ENCODE measurements around the gene PEX14. TPM values are rescaled to one million over a fixed set of nuclear protein-coding genes. Genes with fewer than 3 reads are reported as not detected.

The PEX14 gene
- total and polyA plus RNA-seq, 10 of the 15 experiments (the other 5 are each of a cell fraction or from before 2014, with no cell fraction given), result 1.4 to 23.2 (median 12.0) TPM

DNA sequence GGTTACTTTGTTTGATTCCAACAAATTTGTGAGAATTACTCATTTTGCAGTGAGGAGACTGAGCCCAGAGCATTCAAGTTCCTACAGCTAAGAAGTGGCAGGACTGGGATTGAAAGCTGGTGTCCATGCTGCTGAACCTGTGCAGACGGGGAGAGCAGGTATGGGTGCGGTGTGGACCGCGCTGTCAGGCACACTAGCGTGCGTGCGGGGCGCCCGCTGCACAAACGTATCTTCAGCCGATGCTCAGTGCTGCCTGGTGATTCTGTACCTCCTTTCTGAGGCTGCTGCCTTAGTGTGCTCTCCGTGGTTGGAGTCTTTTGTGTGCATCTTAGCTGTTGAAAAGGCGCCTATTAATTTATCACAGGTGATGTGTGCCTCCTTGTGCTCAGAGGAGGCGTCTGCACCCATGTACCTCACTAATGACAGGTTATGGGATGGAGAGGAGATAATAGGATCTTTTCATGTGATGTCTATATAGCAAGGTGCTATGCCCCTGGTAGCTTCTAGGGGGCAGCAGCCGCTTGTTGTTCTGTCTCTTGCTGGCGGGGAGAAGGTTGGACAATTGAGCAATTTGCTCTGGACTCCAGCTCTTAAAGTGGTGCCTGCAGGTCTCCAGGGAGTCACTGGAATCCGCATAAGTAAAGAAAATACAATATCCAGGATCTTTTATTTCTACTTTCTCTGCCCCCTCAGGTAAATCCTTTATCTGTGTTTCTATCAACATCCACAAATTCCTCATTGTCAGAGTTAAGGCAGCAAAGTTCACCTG is 32.5 kb downstream of the PEX14 start (continued):
- no peak for TF ChIP-seq NR2C1 (IDR thresholded peaks at IDR 0.05)
- 0 out of 2 replicates have a peak, but pooled peaks have one; percentile 20 for TF ChIP-seq TCF3 (IDR thresholded peaks at IDR 0.05; ENCODE audit: borderline replicate concordance, insufficient read depth, low read depth, low read length)
- TF ChIP-seq, protein P1, sequence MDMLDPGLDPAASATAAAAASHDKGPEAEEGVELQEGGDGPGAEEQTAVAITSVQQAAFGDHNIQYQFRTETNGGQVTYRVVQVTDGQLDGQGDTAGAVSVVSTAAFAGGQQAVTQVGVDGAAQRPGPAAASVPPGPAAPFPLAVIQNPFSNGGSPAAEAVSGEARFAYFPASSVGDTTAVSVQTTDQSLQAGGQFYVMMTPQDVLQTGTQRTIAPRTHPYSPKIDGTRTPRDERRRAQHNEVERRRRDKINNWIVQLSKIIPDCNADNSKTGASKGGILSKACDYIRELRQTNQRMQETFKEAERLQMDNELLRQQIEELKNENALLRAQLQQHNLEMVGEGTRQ (IDR thresholded peaks at IDR 0.05; ENCODE audit: borderline replicate concordance, low read depth, low read length), result no peak
- TF ChIP-seq POU2F2 (IDR thresholded peaks at IDR 0.05; ENCODE audit: borderline replicate concordance, low read depth, low read length), result peak; percentile 16; the same call in 1 of the 3 replicates
- TF ChIP-seq, protein P2, sequence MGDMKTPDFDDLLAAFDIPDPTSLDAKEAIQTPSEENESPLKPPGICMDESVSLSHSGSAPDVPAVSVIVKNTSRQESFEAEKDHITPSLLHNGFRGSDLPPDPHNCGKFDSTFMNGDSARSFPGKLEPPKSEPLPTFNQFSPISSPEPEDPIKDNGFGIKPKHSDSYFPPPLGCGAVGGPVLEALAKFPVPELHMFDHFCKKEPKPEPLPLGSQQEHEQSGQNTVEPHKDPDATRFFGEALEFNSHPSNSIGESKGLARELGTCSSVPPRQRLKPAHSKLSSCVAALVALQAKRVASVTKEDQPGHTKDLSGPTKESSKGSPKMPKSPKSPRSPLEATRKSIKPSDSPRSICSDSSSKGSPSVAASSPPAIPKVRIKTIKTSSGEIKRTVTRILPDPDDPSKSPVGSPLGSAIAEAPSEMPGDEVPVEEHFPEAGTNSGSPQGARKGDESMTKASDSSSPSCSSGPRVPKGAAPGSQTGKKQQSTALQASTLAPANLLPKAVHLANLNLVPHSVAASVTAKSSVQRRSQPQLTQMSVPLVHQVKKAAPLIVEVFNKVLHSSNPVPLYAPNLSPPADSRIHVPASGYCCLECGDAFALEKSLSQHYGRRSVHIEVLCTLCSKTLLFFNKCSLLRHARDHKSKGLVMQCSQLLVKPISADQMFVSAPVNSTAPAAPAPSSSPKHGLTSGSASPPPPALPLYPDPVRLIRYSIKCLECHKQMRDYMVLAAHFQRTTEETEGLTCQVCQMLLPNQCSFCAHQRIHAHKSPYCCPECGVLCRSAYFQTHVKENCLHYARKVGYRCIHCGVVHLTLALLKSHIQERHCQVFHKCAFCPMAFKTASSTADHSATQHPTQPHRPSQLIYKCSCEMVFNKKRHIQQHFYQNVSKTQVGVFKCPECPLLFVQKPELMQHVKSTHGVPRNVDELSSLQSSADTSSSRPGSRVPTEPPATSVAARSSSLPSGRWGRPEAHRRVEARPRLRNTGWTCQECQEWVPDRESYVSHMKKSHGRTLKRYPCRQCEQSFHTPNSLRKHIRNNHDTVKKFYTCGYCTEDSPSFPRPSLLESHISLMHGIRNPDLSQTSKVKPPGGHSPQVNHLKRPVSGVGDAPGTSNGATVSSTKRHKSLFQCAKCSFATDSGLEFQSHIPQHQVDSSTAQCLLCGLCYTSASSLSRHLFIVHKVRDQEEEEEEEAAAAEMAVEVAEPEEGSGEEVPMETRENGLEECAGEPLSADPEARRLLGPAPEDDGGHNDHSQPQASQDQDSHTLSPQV (IDR thresholded peaks at IDR 0.05), result no peak
- no peak for TF ChIP-seq PAX8 (IDR thresholded peaks at IDR 0.05)
- 0 out of 2 replicates have a peak, but pooled peaks have one; percentile 31 for TF ChIP-seq YY1 (IDR thresholded peaks at IDR 0.05; ENCODE audit: low read depth, low read length)
- TF ChIP-seq, protein P3, sequence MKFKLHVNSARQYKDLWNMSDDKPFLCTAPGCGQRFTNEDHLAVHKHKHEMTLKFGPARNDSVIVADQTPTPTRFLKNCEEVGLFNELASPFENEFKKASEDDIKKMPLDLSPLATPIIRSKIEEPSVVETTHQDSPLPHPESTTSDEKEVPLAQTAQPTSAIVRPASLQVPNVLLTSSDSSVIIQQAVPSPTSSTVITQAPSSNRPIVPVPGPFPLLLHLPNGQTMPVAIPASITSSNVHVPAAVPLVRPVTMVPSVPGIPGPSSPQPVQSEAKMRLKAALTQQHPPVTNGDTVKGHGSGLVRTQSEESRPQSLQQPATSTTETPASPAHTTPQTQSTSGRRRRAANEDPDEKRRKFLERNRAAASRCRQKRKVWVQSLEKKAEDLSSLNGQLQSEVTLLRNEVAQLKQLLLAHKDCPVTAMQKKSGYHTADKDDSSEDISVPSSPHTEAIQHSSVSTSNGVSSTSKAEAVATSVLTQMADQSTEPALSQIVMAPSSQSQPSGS (IDR thresholded peaks at IDR 0.05; ENCODE audit: low read length), result no peak
- no peak for TF ChIP-seq POLR2AphosphoS5 (IDR thresholded peaks at IDR 0.05; ENCODE audit: low read length)
- no peak for TF ChIP-seq TAF1 (IDR thresholded peaks at IDR 0.05; ENCODE audit: borderline replicate concordance, low read depth, low read length)
- no peak for TF ChIP-seq BCL11A (IDR thresholded peaks at IDR 0.05; ENCODE audit: low read depth, low read length)
- TF ChIP-seq GATAD2B (conservative IDR thresholded peaks at IDR 0.05; ENCODE audit: low read depth), result no peak
- no peak for TF ChIP-seq IRF4 (IDR thresholded peaks at IDR 0.05; ENCODE audit: low read depth, low read length)
- TF ChIP-seq, protein P4, sequence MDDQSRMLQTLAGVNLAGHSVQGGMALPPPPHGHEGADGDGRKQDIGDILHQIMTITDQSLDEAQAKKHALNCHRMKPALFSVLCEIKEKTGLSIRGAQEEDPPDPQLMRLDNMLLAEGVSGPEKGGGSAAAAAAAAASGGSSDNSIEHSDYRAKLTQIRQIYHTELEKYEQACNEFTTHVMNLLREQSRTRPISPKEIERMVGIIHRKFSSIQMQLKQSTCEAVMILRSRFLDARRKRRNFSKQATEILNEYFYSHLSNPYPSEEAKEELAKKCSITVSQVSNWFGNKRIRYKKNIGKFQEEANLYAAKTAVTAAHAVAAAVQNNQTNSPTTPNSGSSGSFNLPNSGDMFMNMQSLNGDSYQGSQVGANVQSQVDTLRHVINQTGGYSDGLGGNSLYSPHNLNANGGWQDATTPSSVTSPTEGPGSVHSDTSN (IDR thresholded peaks at IDR 0.05; ENCODE audit: insufficient replicate concordance, low read depth, low read length), result no peak
- TF ChIP-seq MEF2B (IDR thresholded peaks at IDR 0.05; ENCODE audit: partially characterized antibody, poor library complexity, severe bottlenecking), result peak; percentile 60
- no peak for TF ChIP-seq KDM1A (IDR thresholded peaks at IDR 0.05; ENCODE audit: borderline replicate concordance)
- TF ChIP-seq, protein P5, sequence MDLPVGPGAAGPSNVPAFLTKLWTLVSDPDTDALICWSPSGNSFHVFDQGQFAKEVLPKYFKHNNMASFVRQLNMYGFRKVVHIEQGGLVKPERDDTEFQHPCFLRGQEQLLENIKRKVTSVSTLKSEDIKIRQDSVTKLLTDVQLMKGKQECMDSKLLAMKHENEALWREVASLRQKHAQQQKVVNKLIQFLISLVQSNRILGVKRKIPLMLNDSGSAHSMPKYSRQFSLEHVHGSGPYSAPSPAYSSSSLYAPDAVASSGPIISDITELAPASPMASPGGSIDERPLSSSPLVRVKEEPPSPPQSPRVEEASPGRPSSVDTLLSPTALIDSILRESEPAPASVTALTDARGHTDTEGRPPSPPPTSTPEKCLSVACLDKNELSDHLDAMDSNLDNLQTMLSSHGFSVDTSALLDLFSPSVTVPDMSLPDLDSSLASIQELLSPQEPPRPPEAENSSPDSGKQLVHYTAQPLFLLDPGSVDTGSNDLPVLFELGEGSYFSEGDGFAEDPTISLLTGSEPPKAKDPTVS (IDR thresholded peaks at IDR 0.05; ENCODE audit: low read depth, low read length), result no peak
- TF ChIP-seq ZZZ3 (IDR thresholded peaks at IDR 0.05; ENCODE audit: control insufficient read depth, insufficient read length, low read depth), result no peak
- no peak for TF ChIP-seq HDGF (IDR thresholded peaks at IDR 0.05)
- TF ChIP-seq STAT1 (conservative IDR thresholded peaks at IDR 0.05), result 0 out of 2 replicates have a peak, but pooled peaks have one; percentile 21
- no peak for TF ChIP-seq PAX5 (IDR thresholded peaks at IDR 0.05; ENCODE audit: borderline replicate concordance, low read depth, low read length)
